ENCODE data around the gene MTX3. TPM values are rescaled to one million over a fixed set of nuclear protein-coding genes. Genes with fewer than 3 reads are reported as not detected.

The MTX3 gene
- total RNA-seq, 4 donors from 2014 or later = 19.6 to 34.0 (median 22.9) TPM

GRCh38 chr5:79999722-80000121, 8.7 kb upstream of the MTX3 start:
- TF ChIP-seq CTCF (IDR thresholded peaks at IDR 0.05) (no peak), POLR2A (IDR thresholded peaks at IDR 0.05) (no peak)
- no peaks in the 10 kb centered on the region for H3K36me3 ChIP-seq
- H3K4me1 ChIP-seq = no peaks in the 10 kb centered on the region
- intact Hi-C loops (cut with DNase I) = no loop called here
- no peaks in the 10 kb centered on the region for H3K27me3 ChIP-seq
- no peak overlapping the region for H3K4me3 ChIP-seq (replicated peaks in 1 of 3)
- no peaks in the 10 kb centered on the region for H3K9me3 ChIP-seq
- no peak for DNase-seq
- no peak overlapping the region for H3K27ac ChIP-seq
- WGBS, 2 donors = 98% methylated on average over 1 of the region's 1 CpG

GRCh38 chr5:79992891-79993657, 2.0 kb upstream of the MTX3 start:
- intact Hi-C loops (cut with DNase I) = no loop called here
- H3K4me1 ChIP-seq = peaks cover 5 to 10% of the 10 kb centered on the region in 2 donors
- no peak overlapping the region for H3K4me3 ChIP-seq (replicated peaks in 1 of 3)
- H3K36me3 ChIP-seq = peaks cover 3 to 5% of the 10 kb centered on the region in 2 donors
- WGBS, 2 donors = 83 to 91% methylated on average over 2 of the region's 2 CpGs
- H3K9me3 ChIP-seq = no peaks in the 10 kb centered on the region
- TF ChIP-seq POLR2A (IDR thresholded peaks at IDR 0.05) (no peak), CTCF (IDR thresholded peaks at IDR 0.05) (no peak)
- H3K27ac ChIP-seq = no peak overlapping the region
- DNase-seq = no peak
- no peaks in the 10 kb centered on the region for H3K27me3 ChIP-seq

- H3K9me3 ChIP-seq = no peaks in the 10 kb centered on the region
- H3K4me1 ChIP-seq = peaks cover 5 to 10% of the 10 kb centered on the region in 2 donors
- peaks cover 6 to 25% of the 10 kb centered on the region in 2 donors for H3K36me3 ChIP-seq
- TF ChIP-seq POLR2A (IDR thresholded peaks at IDR 0.05) = no peak
- TF ChIP-seq CTCF (IDR thresholded peaks at IDR 0.05) = no peak
- no peaks in the 10 kb centered on the region for H3K27me3 ChIP-seq
- DNase-seq = no peak
- H3K27ac ChIP-seq = no peak overlapping the region
- peak overlapping the region in 2 of 3 donors; percentile 94 to 99 for H3K4me3 ChIP-seq (replicated peaks in 1 of 3)
- intact Hi-C loops (cut with DNase I) = no loop called here
- 66 to 69% methylated on average over 6 of the region's 6 CpGs for WGBS, 2 donors
Observed at GRCh38 chr5:79990205-79990597, 861 bp downstream of the MTX3 start.

- peaks cover 0 to under 1% of the 10 kb centered on the region in 2 donors for H3K4me1 ChIP-seq
- no peaks in the 10 kb centered on the region for H3K27me3 ChIP-seq
- DNase-seq = no peak
- H3K9me3 ChIP-seq = no peaks in the 10 kb centered on the region
- H3K36me3 ChIP-seq = peaks cover 26 to 45% of the 10 kb centered on the region in 2 donors
- no peak overlapping the region for H3K4me3 ChIP-seq (replicated peaks in 1 of 3)
- no peak overlapping the region for H3K27ac ChIP-seq
- intact Hi-C loops (cut with DNase I) = no loop called here
- no peak for TF ChIP-seq CTCF (IDR thresholded peaks at IDR 0.05)
- no peak for TF ChIP-seq POLR2A (IDR thresholded peaks at IDR 0.05)
Observed at GRCh38 chr5:79986260-79986659, 4.8 kb downstream of the MTX3 start.

- 94 to 98% methylated on average over 2 of the region's 2 CpGs for WGBS, 2 donors
- Histone ChIP-seq H3K27me3 (no peaks in the 10 kb centered on the region), H3K4me3 (replicated peaks in 1 of 3) (no peak overlapping the region), H3K9me3 (no peaks in the 10 kb centered on the region), H3K36me3 (peaks cover 26 to 45% of the 10 kb centered on the region in 2 donors), H3K27ac (no peak overlapping the region), H3K4me1 (no peaks in the 10 kb centered on the region)
- intact Hi-C loops (cut with DNase I) = no loop called here
- TF ChIP-seq CTCF (IDR thresholded peaks at IDR 0.05) (no peak), POLR2A (IDR thresholded peaks at IDR 0.05) (no peak)
- no peak for DNase-seq
Observed at GRCh38 chr5:79985288-79985687, 5.8 kb downstream of the MTX3 start.

Data from thyroid gland (tissue), 4 donors.